ENCODE results near the gene PCDHGA1. TPM values are rescaled to one million over a fixed set of nuclear protein-coding genes. Genes with fewer than 3 reads are reported as not detected.

Gene PCDHGA1
- total and polyA plus RNA-seq, 9 of the 15 experiments (the other 6 are each of a cell fraction or from before 2014, with no cell fraction given), result 0.05 to 0.26 (median 0.18) TPM; not detected in 2

GRCh38 chr5:141326088-141326854 lies 4.0 kb upstream of the PCDHGA1 start (continued):
- TF ChIP-seq, protein P1, sequence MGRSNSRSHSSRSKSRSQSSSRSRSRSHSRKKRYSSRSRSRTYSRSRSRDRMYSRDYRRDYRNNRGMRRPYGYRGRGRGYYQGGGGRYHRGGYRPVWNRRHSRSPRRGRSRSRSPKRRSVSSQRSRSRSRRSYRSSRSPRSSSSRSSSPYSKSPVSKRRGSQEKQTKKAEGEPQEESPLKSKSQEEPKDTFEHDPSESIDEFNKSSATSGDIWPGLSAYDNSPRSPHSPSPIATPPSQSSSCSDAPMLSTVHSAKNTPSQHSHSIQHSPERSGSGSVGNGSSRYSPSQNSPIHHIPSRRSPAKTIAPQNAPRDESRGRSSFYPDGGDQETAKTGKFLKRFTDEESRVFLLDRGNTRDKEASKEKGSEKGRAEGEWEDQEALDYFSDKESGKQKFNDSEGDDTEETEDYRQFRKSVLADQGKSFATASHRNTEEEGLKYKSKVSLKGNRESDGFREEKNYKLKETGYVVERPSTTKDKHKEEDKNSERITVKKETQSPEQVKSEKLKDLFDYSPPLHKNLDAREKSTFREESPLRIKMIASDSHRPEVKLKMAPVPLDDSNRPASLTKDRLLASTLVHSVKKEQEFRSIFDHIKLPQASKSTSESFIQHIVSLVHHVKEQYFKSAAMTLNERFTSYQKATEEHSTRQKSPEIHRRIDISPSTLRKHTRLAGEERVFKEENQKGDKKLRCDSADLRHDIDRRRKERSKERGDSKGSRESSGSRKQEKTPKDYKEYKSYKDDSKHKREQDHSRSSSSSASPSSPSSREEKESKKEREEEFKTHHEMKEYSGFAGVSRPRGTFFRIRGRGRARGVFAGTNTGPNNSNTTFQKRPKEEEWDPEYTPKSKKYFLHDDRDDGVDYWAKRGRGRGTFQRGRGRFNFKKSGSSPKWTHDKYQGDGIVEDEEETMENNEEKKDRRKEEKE (IDR thresholded peaks at IDR 0.05; ENCODE audit: borderline replicate concordance in 1 of 2, control insufficient read depth in 1 of 2, low read depth in 2 of 2, low read length in 1 of 2), result no peak
- no peak for TF ChIP-seq ZBTB40 (IDR thresholded peaks at IDR 0.05)
- TF ChIP-seq ZBTB40 (CRISPR knock-in tag; IDR thresholded peaks at IDR 0.05), result no peak
- TF ChIP-seq, protein P2, sequence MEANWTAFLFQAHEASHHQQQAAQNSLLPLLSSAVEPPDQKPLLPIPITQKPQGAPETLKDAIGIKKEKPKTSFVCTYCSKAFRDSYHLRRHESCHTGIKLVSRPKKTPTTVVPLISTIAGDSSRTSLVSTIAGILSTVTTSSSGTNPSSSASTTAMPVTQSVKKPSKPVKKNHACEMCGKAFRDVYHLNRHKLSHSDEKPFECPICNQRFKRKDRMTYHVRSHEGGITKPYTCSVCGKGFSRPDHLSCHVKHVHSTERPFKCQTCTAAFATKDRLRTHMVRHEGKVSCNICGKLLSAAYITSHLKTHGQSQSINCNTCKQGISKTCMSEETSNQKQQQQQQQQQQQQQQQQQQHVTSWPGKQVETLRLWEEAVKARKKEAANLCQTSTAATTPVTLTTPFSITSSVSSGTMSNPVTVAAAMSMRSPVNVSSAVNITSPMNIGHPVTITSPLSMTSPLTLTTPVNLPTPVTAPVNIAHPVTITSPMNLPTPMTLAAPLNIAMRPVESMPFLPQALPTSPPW (CRISPR knock-in tag; IDR thresholded peaks at IDR 0.05), result no peak
- peak; percentile 37; the same call in 1 of the 2 replicates for TF ChIP-seq MAFF (IDR thresholded peaks at IDR 0.05; ENCODE audit: low read length)
- no peak for TF ChIP-seq XRCC4 (IDR thresholded peaks at IDR 0.05; ENCODE audit: extremely low read depth, insufficient read depth, insufficient read length)
- TF ChIP-seq HDAC2 (IDR thresholded peaks at IDR 0.05), result peak; percentile 47; the same call in 1 of the 2 replicates
- TF ChIP-seq ZKSCAN3 (CRISPR knock-in tag; IDR thresholded peaks at IDR 0.05), result no peak
- no peak for TF ChIP-seq MTA3 (IDR thresholded peaks at IDR 0.05; ENCODE audit: borderline replicate concordance)
- no peak for TF ChIP-seq YY1 (IDR thresholded peaks at IDR 0.05; ENCODE audit: borderline replicate concordance in 1 of 3, control insufficient read depth in 1 of 3, extremely low read depth in 1 of 3, insufficient read depth in 3 of 3, insufficient read length in 1 of 3, insufficient replicate concordance in 2 of 3, low read depth in 1 of 3, low read length in 2 of 3)
- TF ChIP-seq COPS2 (conservative IDR thresholded peaks at IDR 0.05), result no peak
- no peak for TF ChIP-seq ZNF764 (CRISPR knock-in tag; IDR thresholded peaks at IDR 0.05; ENCODE audit: low read depth)
- no peak for TF ChIP-seq NCOR1 (IDR thresholded peaks at IDR 0.05)

Measured in K562 (cell line).